Activated naive CD4-positive, alpha-beta T cell treated with anti-CD3 and anti-CD28 coated beads, Interleukin-2, amount 10 ng/mL, durations not matched to agents 5 hours and 36 hours (primary cell): ENCODE results near the gene CHI3L2. TPM values are rescaled to one million over a fixed set of nuclear protein-coding genes. Genes with fewer than 3 reads are reported as not detected.

Experiments
- total RNA-seq, 2 experiments: library from RNA; stranded (reverse); gene quantifications; one replicate each; pipeline ENCODE4 v1.2.3, GENCODE V29; 2021

CHI3L2 gene
- total RNA-seq, result 10 to 100 TPM; 26.7 to 28.8 TPM

GRCh38 chr1:111227434-111227833 lies at the start of gene CHI3L2:
Gene CHI3L2, plus strand, starts transcription at chr1:111227713. Its CDS starts 17 bp downstream, at chr1:111227730.

GRCh38 chr1:111199881-111200801 lies 27.4 kb upstream of the CHI3L2 start, which contains the start of gene DENND2D:
Gene DENND2D, minus strand, starts transcription at chr1:111200646. Its CDS starts 187 bp downstream, at chr1:111200459.

GRCh38 chr1:111290630-111291029 lies 63.1 kb downstream of the CHI3L2 start, which contains the start of gene CHIA:
Gene CHIA, plus strand, starts transcription at chr1:111290851. Its CDS starts 19,617 bp downstream, at chr1:111310468.

Other genes with a start within 250 kb of the CHI3L2 start
- 10 to 100 TPM; 35.1 to 35.8 TPM for gene DRAM2, start 87.6 kb upstream of the CHI3L2 start, total RNA-seq
- gene CEPT1, start 87.5 kb upstream of the CHI3L2 start, total RNA-seq, result 10 to 100 TPM; 36.1 to 37.4 TPM
- 100 to 1,000 TPM; 326 to 331 TPM for gene DENND2D, start 27.1 kb upstream of the CHI3L2 start, total RNA-seq
- gene CHIA, start 63.1 kb downstream of the CHI3L2 start, total RNA-seq, result not detected
- 1 to 10 TPM in 1 of 2 experiments, under 1 TPM in 1; 0.91 to 1.1 TPM for gene OVGP1, start 200.0 kb downstream of the CHI3L2 start, total RNA-seq
- 10 to 100 TPM; 48.2 to 49.9 TPM for gene WDR77, start 221.5 kb downstream of the CHI3L2 start, total RNA-seq
- gene ATP5PB, start 221.8 kb downstream of the CHI3L2 start, total RNA-seq, result 100 to 1,000 TPM; 321 to 333 TPM
- 10 to 100 TPM; 59.0 to 60.5 TPM for gene C1orf162, start 246.3 kb downstream of the CHI3L2 start, total RNA-seq